ENCODE results near the gene SPA17.

Gene SPA17

GRCh38 chr11:124644426-124645280 is 29.1 kb upstream of the SPA17 start:
- H3K36me3 ChIP-seq (replicated peaks in 1 of 2; ENCODE audit: control insufficient read depth in 2 of 2, insufficient read depth in 2 of 2, low read length in 2 of 2) = peaks cover 0 to 3% of the 10 kb centered on the region in 2 donors
- H4K91ac ChIP-seq (ENCODE audit: low read depth, low read length, poor library complexity) = no peak overlapping the region
- peak overlapping the region; percentile 32 for H3K4me2 ChIP-seq (ENCODE audit: insufficient read depth, low read length, poor library complexity, severe bottlenecking)
- H3K9ac ChIP-seq (ENCODE audit: low read depth, low read length, poor library complexity) = no peak overlapping the region
- H3K27me3 ChIP-seq (ENCODE audit: control insufficient read depth in 3 of 3, insufficient read depth in 3 of 3, low read depth in 1 of 3, low read length in 3 of 3) = no peaks in the 10 kb centered on the region
- H3K4me1 ChIP-seq (ENCODE audit: control insufficient read depth in 2 of 2, insufficient read depth in 1 of 2, low read depth in 1 of 2, low read length in 2 of 2) = peaks cover 0 to 5% of the 10 kb centered on the region in 2 donors
- H3K9me3 ChIP-seq (replicated peaks in 1 of 2; ENCODE audit: control insufficient read depth in 2 of 2, insufficient read depth in 1 of 2, low read depth in 1 of 2, low read length in 2 of 2) = peaks cover 4 to 6% of the 10 kb centered on the region in 2 donors
- no peak overlapping the region for H3K4me3 ChIP-seq (ENCODE audit: low read length in 2 of 2)
- no peak overlapping the region for H3K23ac ChIP-seq (ENCODE audit: low read depth, low read length, poor library complexity)
- H3K79me1 ChIP-seq (ENCODE audit: low read depth, low read length) = no peaks in the 10 kb centered on the region
- no peak overlapping the region for H3K27ac ChIP-seq (replicated peaks; ENCODE audit: low read length)
- peak overlapping the region; percentile 82 for H2AFZ ChIP-seq (ENCODE audit: low read length)
- no peak overlapping the region for H2AK5ac ChIP-seq (ENCODE audit: low read depth, low read length)
- H2BK120ac ChIP-seq (ENCODE audit: low read depth, low read length) = no peak overlapping the region
- peak; percentile 80 for DNase-seq (ENCODE audit: low spot score)
- no CpG with 5 or more reads among the region's 16 CpGs for WGBS, 2 donors (ENCODE audit: extremely low coverage in 2 of 2, insufficient read length in 2 of 2, insufficient replicate concordance in 1 of 2)
- no peak overlapping the region for H2BK12ac ChIP-seq (ENCODE audit: low read length)
- no peak overlapping the region for H3K4ac ChIP-seq (ENCODE audit: low read length)
- no peak overlapping the region for H3K14ac ChIP-seq (ENCODE audit: low read length)
- H4K8ac ChIP-seq (ENCODE audit: low read depth, low read length) = no peak overlapping the region
- no peak overlapping the region for H2BK5ac ChIP-seq (ENCODE audit: low read length)
- H3K18ac ChIP-seq (ENCODE audit: low read length) = no peak overlapping the region
- no peak overlapping the region for H2BK15ac ChIP-seq (ENCODE audit: low read length)

- no peak for DNase-seq (ENCODE audit: low spot score)
- no peaks in the 10 kb centered on the region for H3K79me1 ChIP-seq (ENCODE audit: low read depth, low read length)
These were observed 27.6 kb upstream of the SPA17 start for GRCh38 chr11:124646148-124646547.

GRCh38 chr11:124648610-124649009 is 25.1 kb upstream of the SPA17 start:
- Histone ChIP-seq H3K79me1 (ENCODE audit: low read depth, low read length) (no peaks in the 10 kb centered on the region), H2BK12ac (ENCODE audit: low read length) (no peak overlapping the region), H4K8ac (ENCODE audit: low read depth, low read length) (no peak overlapping the region), H3K18ac (ENCODE audit: low read length) (no peak overlapping the region), H3K14ac (ENCODE audit: low read length) (no peak overlapping the region), H3K27ac (replicated peaks; ENCODE audit: low read length) (no peak overlapping the region), H3K4me2 (ENCODE audit: insufficient read depth, low read length, poor library complexity, severe bottlenecking) (no peak overlapping the region), H4K91ac (ENCODE audit: low read depth, low read length, poor library complexity) (no peak overlapping the region), H2BK120ac (ENCODE audit: low read depth, low read length) (no peak overlapping the region), H3K4ac (ENCODE audit: low read length) (no peak overlapping the region), H3K23ac (ENCODE audit: low read depth, low read length, poor library complexity) (no peak overlapping the region), H3K27me3 (ENCODE audit: control insufficient read depth in 3 of 3, insufficient read depth in 3 of 3, low read depth in 1 of 3, low read length in 3 of 3) (no peaks in the 10 kb centered on the region), H3K36me3 (replicated peaks in 1 of 2; ENCODE audit: control insufficient read depth in 2 of 2, insufficient read depth in 2 of 2, low read length in 2 of 2) (no peaks in the 10 kb centered on the region), H3K9ac (ENCODE audit: low read depth, low read length, poor library complexity) (no peak overlapping the region), H3K4me3 (ENCODE audit: low read length in 2 of 2) (no peak overlapping the region), H3K4me1 (ENCODE audit: control insufficient read depth in 2 of 2, insufficient read depth in 1 of 2, low read depth in 1 of 2, low read length in 2 of 2) (peaks cover 0 to 5% of the 10 kb centered on the region in 2 donors), H2BK5ac (ENCODE audit: low read length) (no peak overlapping the region), H3K9me3 (replicated peaks in 1 of 2; ENCODE audit: control insufficient read depth in 2 of 2, insufficient read depth in 1 of 2, low read depth in 1 of 2, low read length in 2 of 2) (no peaks in the 10 kb centered on the region), H2AK5ac (ENCODE audit: low read depth, low read length) (no peak overlapping the region), H2AFZ (ENCODE audit: low read length) (no peak overlapping the region), H2BK15ac (ENCODE audit: low read length) (no peak overlapping the region)
- no CpG with 5 or more reads among the region's 6 CpGs for WGBS, 2 donors (ENCODE audit: extremely low coverage in 2 of 2, insufficient read length in 2 of 2, insufficient replicate concordance in 1 of 2)
- DNase-seq (ENCODE audit: low spot score) = no peak

More at GRCh38 chr11:124646148-124646547, 27.6 kb upstream of the SPA17 start:
- H3K36me3 ChIP-seq (replicated peaks in 1 of 2; ENCODE audit: control insufficient read depth in 2 of 2, insufficient read depth in 2 of 2, low read length in 2 of 2) = no peaks in the 10 kb centered on the region
- WGBS, 2 donors (ENCODE audit: extremely low coverage in 2 of 2, insufficient read length in 2 of 2, insufficient replicate concordance in 1 of 2) = no CpG with 5 or more reads among the region's 3 CpGs
- no peak overlapping the region for H3K27ac ChIP-seq (replicated peaks; ENCODE audit: low read length)
- H2BK120ac ChIP-seq (ENCODE audit: low read depth, low read length) = no peak overlapping the region
- H3K4ac ChIP-seq (ENCODE audit: low read length) = no peak overlapping the region
- H3K18ac ChIP-seq (ENCODE audit: low read length) = no peak overlapping the region
- no peak overlapping the region for H3K14ac ChIP-seq (ENCODE audit: low read length)
- no peak overlapping the region for H3K9ac ChIP-seq (ENCODE audit: low read depth, low read length, poor library complexity)
- no peak overlapping the region for H2BK5ac ChIP-seq (ENCODE audit: low read length)
- no peaks in the 10 kb centered on the region for H3K27me3 ChIP-seq (ENCODE audit: control insufficient read depth in 3 of 3, insufficient read depth in 3 of 3, low read depth in 1 of 3, low read length in 3 of 3)
- no peak overlapping the region for H4K91ac ChIP-seq (ENCODE audit: low read depth, low read length, poor library complexity)
- no peak overlapping the region for H3K23ac ChIP-seq (ENCODE audit: low read depth, low read length, poor library complexity)
- H3K4me1 ChIP-seq (ENCODE audit: control insufficient read depth in 2 of 2, insufficient read depth in 1 of 2, low read depth in 1 of 2, low read length in 2 of 2) = peaks cover 0 to 5% of the 10 kb centered on the region in 2 donors
- no peak overlapping the region for H2AK5ac ChIP-seq (ENCODE audit: low read depth, low read length)
- no peak overlapping the region for H2BK15ac ChIP-seq (ENCODE audit: low read length)
- no peak overlapping the region for H3K4me3 ChIP-seq (ENCODE audit: low read length in 2 of 2)
- H3K4me2 ChIP-seq (ENCODE audit: insufficient read depth, low read length, poor library complexity, severe bottlenecking) = no peak overlapping the region
- H2BK12ac ChIP-seq (ENCODE audit: low read length) = no peak overlapping the region
- peaks cover 0 to 1% of the 10 kb centered on the region in 2 donors for H3K9me3 ChIP-seq (replicated peaks in 1 of 2; ENCODE audit: control insufficient read depth in 2 of 2, insufficient read depth in 1 of 2, low read depth in 1 of 2, low read length in 2 of 2)
- H4K8ac ChIP-seq (ENCODE audit: low read depth, low read length) = no peak overlapping the region
- H2AFZ ChIP-seq (ENCODE audit: low read length) = no peak overlapping the region

- Histone ChIP-seq H3K36me3 (replicated peaks in 1 of 2; ENCODE audit: control insufficient read depth in 2 of 2, insufficient read depth in 2 of 2, low read length in 2 of 2) (no peaks in the 10 kb centered on the region), H3K9ac (ENCODE audit: low read depth, low read length, poor library complexity) (no peak overlapping the region), H2BK120ac (ENCODE audit: low read depth, low read length) (no peak overlapping the region), H3K4me3 (ENCODE audit: low read length in 2 of 2) (peak overlapping the region in 1 of 2 donors; percentile 31), H2BK15ac (ENCODE audit: low read length) (no peak overlapping the region), H3K79me1 (ENCODE audit: low read depth, low read length) (no peaks in the 10 kb centered on the region), H3K4me2 (ENCODE audit: insufficient read depth, low read length, poor library complexity, severe bottlenecking) (peak overlapping the region; percentile 22), H2AK5ac (ENCODE audit: low read depth, low read length) (no peak overlapping the region), H4K8ac (ENCODE audit: low read depth, low read length) (no peak overlapping the region), H3K4me1 (ENCODE audit: control insufficient read depth in 2 of 2, insufficient read depth in 1 of 2, low read depth in 1 of 2, low read length in 2 of 2) (peaks cover 6 to 18% of the 10 kb centered on the region in 2 donors), H3K27me3 (ENCODE audit: control insufficient read depth in 3 of 3, insufficient read depth in 3 of 3, low read depth in 1 of 3, low read length in 3 of 3) (no peaks in the 10 kb centered on the region), H4K91ac (ENCODE audit: low read depth, low read length, poor library complexity) (no peak overlapping the region), H3K4ac (ENCODE audit: low read length) (no peak overlapping the region), H3K14ac (ENCODE audit: low read length) (no peak overlapping the region), H3K23ac (ENCODE audit: low read depth, low read length, poor library complexity) (no peak overlapping the region), H2BK12ac (ENCODE audit: low read length) (no peak overlapping the region), H3K27ac (replicated peaks; ENCODE audit: low read length) (no peak overlapping the region), H3K9me3 (replicated peaks in 1 of 2; ENCODE audit: control insufficient read depth in 2 of 2, insufficient read depth in 1 of 2, low read depth in 1 of 2, low read length in 2 of 2) (no peaks in the 10 kb centered on the region), H3K18ac (ENCODE audit: low read length) (peak overlapping the region; percentile 24), H2AFZ (ENCODE audit: low read length) (peak overlapping the region; percentile 80), H2BK5ac (ENCODE audit: low read length) (no peak overlapping the region)
- DNase-seq (ENCODE audit: low spot score) = no peak
- WGBS, 2 donors (ENCODE audit: extremely low coverage in 2 of 2, insufficient read length in 2 of 2, insufficient replicate concordance in 1 of 2) = no CpG with 5 or more reads among the region's 16 CpGs
These were observed 16.7 kb upstream of the SPA17 start for GRCh38 chr11:124656774-124657630.
